Stimulated activated CD4-positive, alpha-beta T cell treated with anti-CD3 and anti-CD28 coated beads, Interleukin-4, amount 100 ng/mL, for 24 hours (primary cell): ENCODE results near the gene ZNF609.
"Not testable (repeated sequence)": the region's sequence is repeated elsewhere in the genome, so short reads cannot be mapped to it uniquely, and the experiment has no call there.

Source experiments
- DNase-seq: peaks from one replicate; pipeline ENCODE4 v3.0.0-alpha.2; 2020

ZNF609 gene

DNA sequence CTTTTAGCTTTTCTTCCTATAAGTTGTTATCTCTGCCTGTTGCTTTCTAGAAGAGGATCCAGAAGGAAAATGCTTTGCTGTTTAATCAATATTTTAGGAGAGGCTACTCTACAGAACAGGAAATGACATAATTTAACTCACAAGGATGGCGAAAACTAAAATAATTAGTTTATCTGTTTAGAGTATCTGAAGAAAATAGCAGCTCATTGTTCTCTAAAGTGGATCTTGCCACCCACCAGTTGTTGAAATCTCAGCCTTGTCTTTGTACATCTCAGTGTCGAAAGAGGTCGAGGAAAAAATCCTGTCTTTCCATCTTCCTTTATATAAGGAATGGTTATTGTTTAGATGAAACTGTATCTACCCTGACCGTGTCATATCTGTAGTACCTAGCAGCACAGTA is 126.6 kb downstream of the ZNF609 start:
- DNase-seq, result no peak

- no peak for DNase-seq
Measured at GRCh38 chr15:64589435-64590084, 129.2 kb downstream of the ZNF609 start.

- not testable (repeated sequence) for DNase-seq
Measured at GRCh38 chr15:64592845-64593244, 132.5 kb downstream of the ZNF609 start.

DNA sequence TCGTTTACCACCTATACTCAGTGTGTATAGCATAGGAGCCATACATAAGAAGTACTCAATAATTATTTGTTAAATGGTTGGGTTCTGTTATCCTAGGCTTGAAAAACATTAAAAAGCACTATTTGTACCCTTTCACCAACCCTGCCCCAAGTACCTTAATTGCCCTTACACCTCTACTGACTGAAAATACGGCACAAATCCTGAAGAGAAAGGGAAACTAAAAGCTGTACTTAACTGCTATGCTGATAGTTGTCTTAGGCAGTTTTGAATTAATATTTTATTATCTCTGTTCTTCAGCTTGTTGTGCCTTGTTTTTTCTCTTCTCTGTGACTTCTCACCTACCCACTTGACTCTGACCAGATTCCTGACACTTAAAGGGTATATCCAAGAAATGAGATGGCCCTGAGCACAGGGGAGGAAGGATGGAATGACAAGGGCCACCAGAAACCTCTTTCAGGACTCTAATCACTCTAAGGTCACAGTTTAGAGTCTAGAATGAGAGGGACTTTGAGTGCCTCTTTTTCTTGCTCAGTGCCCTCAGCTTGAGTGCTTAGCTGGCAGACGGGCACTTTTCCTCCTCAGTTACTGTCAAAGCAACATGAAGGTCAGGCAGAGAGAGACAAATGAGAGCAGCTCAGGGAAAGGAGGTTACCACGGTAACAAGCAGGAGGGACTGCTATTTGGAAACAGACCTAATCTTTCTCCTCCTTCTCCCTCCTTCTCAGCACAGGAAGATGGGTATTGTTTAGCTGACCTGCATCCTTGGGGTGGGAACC is 136.5 kb downstream of the ZNF609 start:
- DNase-seq, result peak; percentile 14

DNA sequence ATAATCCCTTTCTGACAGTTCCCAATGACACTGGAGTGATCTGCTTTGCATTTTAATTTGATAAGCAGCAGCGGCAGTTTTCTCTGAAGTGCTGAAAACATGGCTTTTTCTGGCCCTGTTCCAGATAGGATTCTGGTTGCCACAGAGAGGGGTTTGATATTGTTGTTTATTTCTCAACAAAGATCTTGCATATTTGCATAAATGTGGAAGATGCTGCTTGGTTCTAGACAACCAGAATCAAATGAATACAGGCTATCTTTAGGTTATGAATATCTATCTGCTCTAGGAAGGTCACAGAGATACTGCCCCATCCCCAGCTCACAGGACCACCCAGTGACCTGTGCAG is 137.1 kb downstream of the ZNF609 start:
- DNase-seq, result no peak

DNA sequence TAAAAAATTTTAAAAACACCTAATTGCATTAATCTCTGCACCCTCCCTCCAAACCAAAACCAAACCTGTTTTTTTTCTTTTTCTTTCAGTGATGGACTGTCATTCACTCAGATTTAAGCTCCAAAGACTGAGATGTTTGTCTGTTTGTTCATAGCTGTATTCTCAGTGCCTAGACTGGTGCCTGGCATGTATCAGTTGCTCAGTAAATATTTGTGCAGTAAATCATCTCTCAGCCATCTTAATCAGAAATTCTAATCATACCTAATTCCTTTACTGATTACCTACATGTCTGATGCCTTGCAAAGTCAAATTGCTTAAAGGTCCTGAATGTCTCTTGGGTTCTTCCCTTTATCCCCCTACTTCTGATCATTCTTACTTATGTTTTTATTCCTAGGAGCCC is 138.8 kb downstream of the ZNF609 start:
- no peak for DNase-seq

DNA sequence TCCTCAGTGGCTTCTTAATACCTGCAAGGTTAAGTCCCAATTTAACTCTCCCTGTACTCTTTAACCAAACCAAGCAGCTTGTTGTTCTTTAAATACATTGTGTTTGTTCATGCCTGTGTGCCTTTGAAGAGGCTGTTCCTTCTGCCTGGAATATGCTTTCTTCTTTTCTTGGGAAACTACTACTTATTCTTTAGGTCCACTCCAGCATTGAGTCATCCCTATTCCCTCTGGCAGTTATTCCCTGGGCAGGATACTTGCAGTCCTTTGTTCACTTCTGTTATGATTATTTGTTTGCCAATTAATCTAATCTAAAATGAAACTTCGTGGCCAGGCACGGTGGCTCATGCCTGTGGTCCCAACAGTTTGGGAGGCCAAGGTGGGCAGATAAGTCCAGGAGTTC is 139.3 kb downstream of the ZNF609 start:
- DNase-seq, result no peak

GRCh38 chr15:64600794-64601193 is 140.4 kb downstream of the ZNF609 start:
- DNase-seq, result no peak

GRCh38 chr15:64604319-64604718 is 143.9 kb downstream of the ZNF609 start:
- DNase-seq, result no peak

GRCh38 chr15:64607416-64607815 is 147.0 kb downstream of the ZNF609 start:
- DNase-seq, result not testable (repeated sequence)

GRCh38 chr15:64610257-64610919 is 150.0 kb downstream of the ZNF609 start:
- DNase-seq, result no peak

DNA sequence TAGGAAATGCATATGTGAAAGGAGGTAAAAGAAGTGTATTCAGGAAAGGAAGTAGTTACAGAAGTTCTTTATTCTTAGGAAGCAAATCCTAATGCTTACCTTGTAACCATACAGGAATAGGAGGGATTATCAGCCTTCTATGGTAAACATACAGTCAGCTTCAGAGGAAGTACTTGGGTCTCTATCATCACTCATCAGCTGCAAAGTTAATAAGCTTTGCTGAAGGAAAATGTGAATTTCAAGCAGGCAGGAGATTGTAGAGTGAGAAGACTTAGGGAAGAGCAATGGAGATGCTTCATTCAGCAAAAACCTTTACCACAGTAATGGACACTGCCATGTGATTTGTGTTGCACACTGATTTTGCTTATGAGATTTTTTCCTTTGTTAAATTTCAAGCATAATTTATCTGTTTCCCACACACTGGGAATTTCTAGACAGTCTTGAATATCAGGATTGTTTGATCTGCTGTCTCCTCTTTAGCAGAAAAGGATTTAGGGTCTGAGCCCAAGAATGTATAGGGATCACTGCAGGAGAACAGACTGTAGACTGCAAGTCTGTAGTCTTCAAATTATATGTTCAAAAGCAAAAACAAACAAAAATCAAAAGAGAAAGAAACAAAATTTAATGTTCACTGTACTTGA is 150.8 kb downstream of the ZNF609 start:
- no peak for DNase-seq

DNA sequence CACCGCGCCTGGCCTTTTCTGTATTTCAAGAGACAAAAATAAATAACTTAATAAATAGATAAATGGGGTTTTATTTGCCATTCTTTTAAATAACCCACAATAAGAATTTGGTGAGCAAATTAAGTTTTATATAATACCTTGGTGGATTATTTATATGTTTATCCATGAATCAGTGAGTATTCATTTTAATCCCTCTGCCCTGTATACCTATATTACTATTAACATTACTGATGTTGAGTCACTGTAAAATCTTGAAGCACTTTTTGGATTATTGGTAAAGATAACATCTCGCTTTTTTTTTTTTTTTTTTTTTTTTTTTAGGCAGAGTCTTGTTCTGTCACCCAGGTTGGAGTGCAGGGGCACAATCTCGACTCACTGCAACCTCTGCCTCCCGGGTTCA is 154.1 kb downstream of the ZNF609 start:
- DNase-seq, result no peak

- no peak for DNase-seq
Measured at GRCh38 chr15:64617727-64618126, 157.3 kb downstream of the ZNF609 start.

DNA sequence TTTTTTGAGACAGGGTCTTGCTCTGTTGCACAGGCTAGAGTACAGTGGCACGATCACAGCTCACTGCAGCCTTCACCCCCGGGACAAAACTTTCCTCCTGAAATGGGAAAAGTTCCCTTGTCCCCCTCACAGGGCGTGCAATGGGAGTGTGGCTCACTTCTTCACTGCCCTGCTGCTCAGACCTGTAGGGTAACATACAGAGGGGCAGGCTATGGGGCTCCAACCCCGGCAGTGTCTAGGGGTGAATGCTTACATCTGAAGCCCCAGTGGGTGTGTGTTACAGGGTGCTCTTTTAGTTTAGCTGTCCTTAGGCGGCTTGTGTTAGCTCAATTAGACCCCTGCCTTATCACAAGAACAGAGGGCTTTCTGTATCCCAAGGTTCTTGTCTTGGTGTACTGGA is 157.8 kb downstream of the ZNF609 start:
- DNase-seq, result no peak

DNA sequence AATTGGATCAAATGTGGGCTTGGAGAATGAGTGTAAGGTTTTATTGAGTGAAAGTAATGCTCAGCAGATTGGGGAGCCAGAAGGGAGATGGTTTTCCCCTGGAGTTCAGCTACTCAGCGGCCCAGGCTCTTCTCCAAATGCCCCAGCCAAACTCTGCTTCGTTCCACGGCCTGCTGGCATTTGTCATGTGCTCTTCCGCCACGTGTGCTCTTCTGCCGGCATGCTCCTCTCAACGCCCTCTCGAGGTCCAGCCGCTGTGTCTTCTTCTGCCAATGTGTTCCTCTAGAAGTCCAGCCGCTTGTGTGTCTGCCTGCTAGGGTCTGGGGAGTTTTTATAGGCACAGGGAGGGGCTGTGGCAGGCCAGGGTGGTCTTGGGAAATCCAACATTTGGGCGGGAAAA is 158.2 kb downstream of the ZNF609 start:
- no peak for DNase-seq

GRCh38 chr15:64619880-64620839 is 159.8 kb downstream of the ZNF609 start:
- DNase-seq, result no peak

- DNase-seq, result no peak
Measured at GRCh38 chr15:64621056-64621455, 160.7 kb downstream of the ZNF609 start.

GRCh38 chr15:64622410-64623260 is 162.3 kb downstream of the ZNF609 start:
- DNase-seq, result peak; percentile 39

DNA sequence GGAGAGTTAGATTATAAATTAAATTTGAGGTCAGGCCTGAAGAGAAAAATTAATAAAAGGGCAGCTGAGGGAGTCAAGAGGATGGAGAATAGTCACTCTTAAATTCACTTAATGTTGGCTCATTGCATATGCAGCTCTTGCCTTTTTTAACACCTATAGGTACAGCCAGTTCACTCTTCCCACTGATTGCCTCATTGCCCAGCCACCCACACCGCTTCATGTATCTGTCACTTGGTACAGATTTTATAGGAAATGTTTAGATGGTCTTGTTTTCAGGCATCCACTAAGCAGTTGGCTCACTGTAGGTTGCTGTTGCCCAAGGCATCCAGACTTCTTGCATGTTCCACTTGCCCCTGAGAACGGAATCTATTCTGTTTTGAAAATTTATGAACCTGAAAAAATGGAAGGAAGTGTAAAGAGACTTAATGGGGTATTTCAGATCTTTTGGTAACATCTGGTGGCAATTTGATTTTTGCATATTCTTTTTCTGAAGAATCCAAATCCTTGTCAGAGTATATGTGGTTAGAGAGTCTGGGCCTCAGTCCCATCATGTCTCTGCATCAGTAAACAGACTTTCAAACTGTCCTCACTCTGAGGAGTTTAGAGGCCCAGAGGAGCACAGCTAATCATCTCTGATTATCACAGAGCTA is 163.1 kb downstream of the ZNF609 start:
- peak; percentile 58 for DNase-seq

DNA sequence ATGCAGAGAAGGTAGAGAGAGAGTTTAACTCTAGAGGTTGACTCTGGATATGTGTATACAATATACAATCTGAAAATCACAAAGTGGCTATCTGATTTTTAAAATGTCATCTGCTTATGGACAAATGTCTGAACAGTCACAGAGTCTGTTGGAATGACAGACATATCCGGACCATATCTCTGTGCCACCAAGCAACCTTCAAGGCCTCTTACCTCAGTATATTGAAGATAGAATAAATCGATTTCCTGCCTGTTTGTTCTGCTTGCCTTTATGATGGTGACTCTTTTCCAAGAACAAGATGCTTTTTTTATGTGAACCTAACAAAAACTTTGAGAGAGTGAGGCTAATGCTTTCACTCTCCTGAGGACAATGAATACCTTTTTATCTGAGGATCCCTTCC is 163.9 kb downstream of the ZNF609 start:
- DNase-seq, result no peak
